UCSD-AML1 (cell line): ENCODE data around the gene MBTPS2.

ENCODE experiments used
- DNase-seq: peaks from one replicate; lab custom pipeline; 2025; ENCODE audit not compliant: unreplicated experiment; lab: John Stamatoyannopoulos, UW

MBTPS2 gene

DNA sequence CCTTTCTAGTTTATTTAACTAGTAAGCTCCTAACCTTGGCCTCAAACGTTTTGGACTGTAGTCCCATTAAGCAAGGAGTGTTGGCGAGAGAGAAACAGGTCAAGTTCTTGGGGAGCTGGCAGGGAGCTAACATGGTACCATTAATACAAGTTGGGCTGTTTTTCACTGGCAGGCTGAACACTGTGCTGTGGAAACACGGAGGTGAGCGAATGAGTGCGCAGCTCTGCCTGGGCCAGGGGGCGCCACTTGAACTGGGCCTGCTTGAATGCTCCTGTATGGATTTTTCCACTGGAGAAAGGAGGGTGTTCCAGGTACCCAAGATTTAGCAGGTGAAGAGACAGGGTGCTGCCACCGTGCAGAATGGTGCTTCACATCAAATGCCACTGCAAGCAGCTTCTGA is 93.7 kb downstream of the MBTPS2 start:
- no peak for DNase-seq

DNA sequence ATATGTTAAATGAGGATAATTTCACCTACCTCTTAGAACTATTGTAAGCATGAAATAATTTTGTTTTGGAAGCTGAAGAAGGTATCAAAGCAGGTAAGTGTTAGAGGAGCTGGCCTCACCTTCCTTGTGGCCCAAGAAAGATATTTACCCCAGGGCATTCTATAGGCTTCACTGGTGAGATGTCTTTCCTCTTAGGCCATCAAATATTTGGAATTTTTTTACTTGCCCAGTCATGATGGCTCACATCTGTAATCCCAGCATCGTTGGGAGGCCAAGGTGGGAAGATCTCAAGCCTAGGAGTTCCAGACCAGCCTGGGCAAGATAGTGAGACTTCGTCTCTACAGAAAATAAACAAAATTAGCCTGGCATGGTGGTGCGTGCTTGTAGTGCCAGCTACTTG is 95.0 kb downstream of the MBTPS2 start:
- no peak for DNase-seq
